Cerebellar nuclear complex (tissue), 1 donor: ENCODE data around the gene BRF1.
"Not testable (repeated sequence)": the region's sequence is repeated elsewhere in the genome, so short reads cannot be mapped to it uniquely, and the experiment has no call there.

Experiments used
- DNase-seq, 2 experiments: peaks; one replicate each; lab custom pipeline; 2025; lab: John Stamatoyannopoulos, UW

BRF1 gene

DNA sequence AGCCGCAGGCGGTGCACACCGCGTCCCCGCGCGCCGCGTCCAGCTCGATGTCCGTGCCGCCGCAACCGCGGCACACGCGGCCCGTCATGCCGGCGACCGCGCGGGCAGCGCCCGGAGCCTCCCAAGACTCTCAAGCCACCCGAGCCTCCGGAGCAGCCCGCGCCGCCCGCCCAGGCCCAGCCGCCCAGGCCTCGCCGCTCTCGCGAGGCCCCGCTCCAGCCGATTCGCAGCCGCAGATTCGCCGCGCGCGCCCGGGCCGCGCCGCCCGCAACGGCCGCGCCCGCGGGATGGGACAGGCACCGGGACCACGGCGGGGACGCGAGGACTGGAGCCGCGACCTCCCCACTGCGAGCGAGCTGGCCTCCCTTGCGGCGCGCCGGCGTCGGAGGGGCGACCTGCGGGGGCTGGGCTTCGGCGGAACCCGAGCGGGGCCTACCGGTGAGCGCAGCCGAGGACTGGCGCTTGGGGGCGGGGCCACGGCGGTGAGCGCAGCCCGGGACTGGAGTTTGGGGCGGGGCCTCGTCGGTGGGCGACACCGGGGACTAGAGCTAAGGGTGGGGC, at the start of gene BRF1:
BRF1 (minus strand) TSS at position 460 of the 561 bp plus-strand sequence; CDS start at position 88, 372 bp downstream.
- no peak for DNase-seq

DNA sequence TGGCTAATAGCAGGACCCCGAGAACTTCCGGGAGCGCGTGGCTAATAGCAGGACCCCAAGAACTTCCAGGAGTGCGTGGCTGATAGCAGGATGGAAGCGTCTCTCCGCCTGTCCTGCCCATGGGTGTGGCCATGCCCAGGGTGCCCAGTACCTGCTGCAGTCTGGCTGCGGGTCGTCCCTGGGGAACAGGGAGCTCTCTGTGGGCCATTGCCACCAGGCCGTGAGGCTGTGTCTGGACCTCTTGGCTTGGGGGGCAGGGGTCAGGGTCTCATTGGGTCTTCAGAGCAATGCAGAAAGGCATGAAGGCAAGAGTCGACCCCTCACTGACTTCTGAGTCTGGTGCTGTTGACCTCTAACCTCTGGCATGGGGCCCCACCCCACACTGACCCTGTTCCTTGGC, 49.2 kb upstream of the BRF1 start:
- DNase-seq: no peak

DNA sequence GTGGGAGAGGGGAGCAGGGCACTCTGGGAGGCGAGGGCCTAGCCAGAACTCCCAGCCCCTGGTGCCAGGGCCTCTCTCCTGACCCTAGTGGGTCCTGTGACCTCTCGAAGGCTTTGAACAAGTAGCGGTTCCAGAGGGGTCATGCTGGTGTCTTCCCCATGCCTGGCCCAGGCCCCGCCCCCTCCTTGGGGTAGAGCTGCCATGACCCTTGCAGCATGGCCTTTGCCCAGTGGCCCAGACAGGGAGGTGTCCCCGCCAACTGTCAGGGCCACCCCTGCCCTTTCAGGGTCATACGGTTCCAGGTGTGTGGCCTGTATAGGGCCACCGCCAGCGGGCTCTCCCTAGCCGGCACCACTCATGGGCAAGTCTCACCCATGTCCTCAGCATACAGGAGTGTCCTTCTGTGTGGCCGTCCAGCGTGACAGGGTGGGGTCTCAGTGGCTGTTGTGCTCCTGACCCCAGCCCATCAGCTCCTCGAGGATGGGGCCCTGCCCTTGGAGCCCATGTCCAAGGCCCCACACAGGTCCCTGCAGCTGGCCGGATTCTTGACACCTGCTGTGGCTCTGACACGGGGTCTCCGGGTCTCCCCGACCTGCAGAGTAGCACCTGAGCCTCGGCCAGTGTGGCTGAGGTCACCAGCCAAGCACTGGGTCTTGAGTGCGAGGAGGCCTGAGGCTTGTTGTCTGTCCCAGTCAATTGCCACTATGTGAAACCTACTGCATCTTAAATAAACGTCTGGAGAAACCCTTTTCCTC, 48.3 kb upstream of the BRF1 start:
- no peak for DNase-seq

DNA sequence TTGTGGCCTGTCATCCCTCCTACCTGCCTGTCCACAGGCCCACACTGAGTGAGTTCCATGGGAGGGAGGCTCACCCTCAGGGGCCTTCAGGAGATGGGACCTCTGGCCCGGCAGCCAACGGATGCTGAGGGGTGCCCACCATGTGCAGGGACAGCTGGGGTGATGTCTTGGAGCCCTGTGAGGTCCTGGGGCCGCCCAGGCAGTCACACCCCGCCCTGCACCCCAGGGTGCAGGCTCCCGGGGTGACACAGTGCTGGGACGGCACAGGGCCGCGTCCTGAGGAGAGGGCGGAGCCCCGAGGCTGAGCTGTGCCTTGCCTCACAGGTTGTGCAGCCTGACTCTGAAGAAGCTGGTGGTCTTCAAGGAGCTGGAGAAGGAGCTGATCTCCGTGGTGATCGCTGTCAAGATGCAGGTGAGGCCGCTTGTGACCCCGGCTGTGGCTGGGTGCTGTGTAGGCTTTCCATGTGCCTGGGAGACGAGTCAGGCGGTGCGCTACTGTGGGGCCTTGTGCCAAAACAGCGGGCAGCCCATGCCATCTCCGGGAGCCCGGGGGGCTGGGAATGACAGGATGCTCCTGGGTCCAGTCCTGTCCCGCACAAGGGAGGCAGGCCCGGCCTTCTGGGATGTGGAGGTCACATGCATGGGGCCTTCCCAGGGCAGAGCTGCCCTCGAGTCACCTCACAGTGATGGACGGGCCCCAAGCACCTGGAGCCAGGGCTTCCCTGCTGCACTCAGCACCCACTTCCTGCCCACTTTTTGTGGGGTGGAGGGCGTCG, 47.6 kb upstream of the BRF1 start:
- no peak for DNase-seq

- DNase-seq: no peak
These were observed 46.8 kb upstream of the BRF1 start for GRCh38 chr14:105347587-105347968.

DNA sequence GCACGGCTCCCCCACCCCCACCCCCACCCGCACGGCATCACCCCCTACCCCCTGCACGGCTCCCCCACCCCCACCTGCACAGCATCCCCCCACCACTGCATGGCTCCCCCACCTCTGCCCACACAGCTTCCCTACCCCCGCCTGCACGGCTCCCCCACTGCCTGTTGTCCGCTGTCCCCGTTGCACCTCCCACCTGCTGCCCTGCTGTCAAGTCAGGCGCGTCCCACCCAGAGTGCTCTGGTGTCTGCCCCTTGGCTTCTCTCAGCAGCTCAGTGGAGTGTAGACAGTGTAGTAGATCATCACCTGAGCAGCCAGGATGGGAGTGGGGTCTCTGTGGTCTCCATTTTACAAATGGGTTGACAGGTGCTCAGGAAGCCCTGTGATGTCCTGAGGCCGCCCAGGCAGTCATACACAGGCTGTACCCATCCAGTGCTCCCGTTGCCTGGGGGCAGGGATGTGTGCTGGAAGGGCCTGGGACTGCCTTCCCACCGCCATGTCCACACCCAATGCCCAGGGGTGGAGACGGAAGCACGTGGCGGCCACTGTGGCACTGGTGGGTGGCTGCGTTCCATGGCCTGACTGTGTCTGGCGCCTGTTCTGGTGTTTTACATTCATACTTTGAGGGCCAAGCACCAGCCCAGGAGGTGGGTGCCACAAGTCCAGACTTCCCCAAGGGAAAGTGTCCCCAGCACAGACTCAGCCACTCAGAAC, 46.2 kb upstream of the BRF1 start:
- no peak for DNase-seq

DNA sequence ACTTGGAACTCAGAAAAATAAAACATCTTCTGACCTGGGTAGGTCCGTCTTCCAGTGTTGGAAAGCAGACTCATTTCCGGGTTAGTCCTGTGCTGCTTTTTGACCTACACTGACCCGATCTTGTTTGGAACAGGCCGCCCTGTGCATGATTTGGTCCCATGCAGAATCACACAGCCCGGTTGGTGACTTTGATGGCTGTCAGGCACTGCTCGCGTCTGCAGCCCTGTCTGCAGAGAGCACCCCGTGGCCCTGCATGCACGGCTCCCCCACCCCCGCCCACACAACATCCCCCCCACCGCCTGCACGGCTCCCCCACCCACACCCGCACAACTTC, 45.4 kb upstream of the BRF1 start:
- DNase-seq: no peak

GRCh38 chr14:105343194-105343593, 42.4 kb upstream of the BRF1 start:
- DNase-seq: no peak

DNA sequence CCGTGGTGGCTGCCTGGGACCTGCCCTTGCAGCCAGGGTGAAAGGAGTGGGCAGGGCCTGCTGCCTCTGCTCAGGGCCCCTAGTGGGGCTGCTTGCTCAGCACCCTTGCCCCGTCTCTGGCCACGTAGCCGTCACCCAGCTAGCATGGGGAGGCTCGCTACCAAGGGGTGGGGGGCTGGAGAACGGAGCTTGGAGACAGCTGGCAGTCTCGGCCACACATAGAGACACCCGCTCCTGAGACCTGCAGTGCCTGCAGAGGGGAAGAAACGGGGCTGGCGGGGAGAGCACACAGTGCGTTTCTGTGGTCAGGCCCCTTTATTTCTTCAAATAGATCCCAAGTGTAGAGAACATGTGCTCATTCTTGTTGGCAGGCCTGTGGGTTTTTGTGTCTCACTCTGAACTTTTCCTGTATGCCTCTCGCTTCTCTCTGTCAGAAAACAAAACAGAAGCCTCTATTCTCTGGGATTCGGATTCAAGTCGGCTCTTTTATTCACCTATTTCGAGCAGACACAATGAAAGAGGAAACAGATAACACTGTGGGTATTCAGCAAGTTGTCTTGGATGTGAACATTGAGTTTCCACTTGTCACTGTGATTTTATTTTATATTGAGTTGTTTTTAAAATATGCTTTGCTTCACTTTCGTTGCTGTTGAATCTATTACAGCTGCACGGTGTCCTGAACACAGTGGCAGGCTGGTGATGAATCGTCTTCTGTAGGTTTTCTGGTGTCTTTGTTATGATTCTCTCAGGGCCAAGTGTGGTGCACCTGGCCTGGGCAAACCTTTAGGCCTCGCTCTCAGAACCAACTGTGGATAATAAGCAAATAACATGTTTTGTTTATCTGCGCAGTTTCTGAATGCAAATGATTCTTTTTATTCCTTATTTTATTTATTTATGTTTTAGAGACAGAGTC, 40.3 kb upstream of the BRF1 start:
- no peak for DNase-seq

DNA sequence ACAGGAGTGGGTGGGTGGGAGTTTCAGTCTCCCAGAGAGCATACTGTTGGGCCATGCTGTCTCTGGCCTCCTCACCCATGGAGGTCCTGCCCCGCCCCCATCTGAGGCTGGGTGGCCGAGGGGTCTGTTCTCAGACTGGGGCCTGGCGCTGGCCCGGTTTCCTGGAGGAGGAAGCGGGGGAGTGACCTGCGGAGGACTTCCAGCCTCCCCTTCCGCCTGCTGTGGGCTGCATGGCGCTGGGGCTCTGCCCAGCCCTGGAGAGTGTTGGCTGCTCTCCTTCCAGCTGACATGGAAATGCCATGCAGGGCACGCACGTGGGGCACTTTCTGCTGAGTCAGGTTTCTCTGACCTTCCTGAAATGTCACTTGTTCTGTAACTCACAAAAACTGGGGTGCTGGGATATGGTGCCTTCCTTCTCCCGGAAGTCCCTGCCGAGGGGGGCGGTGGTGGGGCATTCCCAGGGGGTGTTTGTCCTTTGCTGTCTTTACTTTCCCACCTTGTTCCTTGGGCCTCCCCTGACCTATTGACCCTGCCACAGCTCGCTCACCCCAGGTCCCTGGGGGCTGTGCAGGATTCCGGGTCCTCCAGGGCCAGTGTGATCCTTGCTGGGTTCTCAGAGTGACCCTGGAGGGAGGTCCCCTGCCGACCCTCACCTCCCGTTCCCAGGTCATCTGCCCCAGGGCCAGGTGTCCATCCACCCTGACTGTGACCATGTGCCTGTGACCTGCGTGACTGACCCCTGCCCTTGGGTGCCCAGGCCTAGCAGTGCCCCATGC, 37.4 kb upstream of the BRF1 start:
- no peak for DNase-seq

GRCh38 chr14:105337433-105337832, 36.6 kb upstream of the BRF1 start:
- DNase-seq: no peak

DNA sequence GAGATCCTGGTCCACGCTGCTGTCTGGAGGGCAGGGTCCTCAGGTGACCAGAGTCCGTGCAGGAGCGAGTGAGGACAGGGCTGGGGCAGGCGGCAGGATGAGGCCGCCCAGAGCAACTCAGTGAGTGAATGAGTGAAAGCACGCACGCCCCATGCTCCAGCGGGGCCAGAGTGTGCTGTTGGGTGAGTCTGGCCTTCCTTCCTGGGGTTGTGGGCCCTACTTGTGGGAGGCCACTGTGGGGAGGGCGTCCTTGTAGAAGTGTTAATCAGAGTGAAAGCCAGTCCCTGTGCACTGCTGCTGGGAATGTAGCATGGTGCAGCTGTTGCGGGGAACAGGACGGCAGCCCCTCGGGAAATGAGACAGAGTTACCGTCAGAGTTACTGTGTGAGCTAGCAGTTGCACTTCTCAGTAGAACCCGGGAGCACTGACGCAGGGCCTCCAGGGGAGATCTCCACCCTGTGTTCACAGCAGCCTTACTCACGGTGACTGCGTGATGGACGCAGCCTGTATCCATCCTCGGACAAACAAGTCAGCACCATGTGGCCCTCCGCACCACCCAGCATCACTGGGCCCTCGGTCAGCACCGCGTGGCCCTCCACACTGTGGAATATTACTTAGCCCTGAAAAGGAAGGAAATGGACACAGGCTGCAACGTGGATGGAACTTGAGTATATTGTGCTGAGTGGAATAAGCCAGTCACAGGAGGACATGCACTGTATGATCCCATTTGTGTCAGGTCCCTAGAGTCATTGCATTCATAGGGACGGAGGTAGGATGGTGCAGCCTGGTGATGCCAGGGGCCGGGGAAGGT, 35.9 kb upstream of the BRF1 start:
- no peak for DNase-seq

GRCh38 chr14:105335735-105336476, 35.1 kb upstream of the BRF1 start:
- DNase-seq: no peak

GRCh38 chr14:105335231-105335542, 34.4 kb upstream of the BRF1 start:
- not testable (repeated sequence) for DNase-seq

- no peak for DNase-seq
These were observed 33.8 kb upstream of the BRF1 start for GRCh38 chr14:105334383-105335230.

DNA sequence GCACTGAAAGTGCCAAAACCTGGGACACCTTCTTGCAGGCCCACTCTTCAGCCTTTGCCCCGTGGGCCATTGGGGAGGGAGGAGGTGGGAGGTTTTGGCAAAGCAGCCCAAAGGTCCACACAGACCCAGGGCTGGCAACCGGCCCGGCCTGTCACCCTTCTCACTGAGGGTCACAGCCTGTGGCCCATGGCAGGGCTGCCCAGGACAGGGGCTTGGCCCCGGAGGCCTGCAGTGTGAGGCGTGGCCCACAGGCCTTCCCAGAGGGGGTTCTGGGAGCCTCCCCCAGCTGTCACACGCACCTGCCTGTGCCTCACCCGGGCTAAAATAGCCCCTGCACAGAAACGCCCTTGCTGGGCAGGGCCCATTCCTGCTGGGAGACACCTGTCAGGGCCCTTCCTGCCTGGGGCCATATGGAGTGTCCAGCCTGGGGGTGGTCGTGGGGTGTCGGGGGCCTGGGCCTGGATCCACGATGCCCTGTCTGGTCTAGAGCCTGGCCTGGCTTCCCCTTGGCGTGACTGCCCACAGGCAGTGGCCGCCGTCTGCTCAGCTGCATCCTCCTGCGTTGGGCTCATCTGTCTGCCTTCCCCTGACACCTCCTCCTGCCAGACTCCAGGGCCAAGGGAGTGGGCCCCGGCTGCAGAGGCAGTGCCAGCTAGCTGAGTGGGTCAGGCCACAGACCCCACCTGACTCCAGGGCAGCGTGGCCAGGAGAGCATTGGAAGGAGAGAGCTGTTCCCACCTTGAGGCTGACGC, 33.0 kb upstream of the BRF1 start:
- DNase-seq: no peak

DNA sequence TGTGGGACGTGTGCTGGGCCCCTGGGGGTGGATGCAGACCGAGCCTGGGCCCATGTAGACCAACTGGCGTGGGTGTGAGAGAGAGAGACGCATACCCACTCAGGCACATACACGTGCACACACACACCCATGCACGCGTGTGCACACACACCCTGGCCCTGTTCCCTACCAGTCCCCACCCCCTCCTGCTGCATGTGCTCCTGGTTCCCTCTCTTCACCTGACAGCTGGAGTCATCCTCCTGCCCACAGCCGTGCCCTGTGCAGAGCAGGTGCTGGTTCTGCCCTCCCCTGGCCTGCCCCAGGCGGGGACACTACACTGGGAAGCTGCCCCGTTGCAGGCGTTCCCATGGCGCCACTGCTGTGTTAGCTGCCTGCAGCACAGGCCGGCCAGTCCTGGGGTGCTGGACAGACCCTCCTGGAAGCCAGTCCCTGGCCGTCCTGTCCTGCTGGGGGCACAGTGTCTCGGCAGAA, 32.3 kb upstream of the BRF1 start:
- no peak for DNase-seq
